ENCODE data around the gene CELF1.

- TF ChIP-seq CTCF (IDR thresholded peaks at IDR 0.05) (no peak), MAX (IDR thresholded peaks at IDR 0.05; ENCODE audit: low read depth) (no peak), CHD2 (IDR thresholded peaks at IDR 0.05; ENCODE audit: low read length, partially characterized antibody) (no peak), JUND (IDR thresholded peaks at IDR 0.05) (no peak)
Measured at GRCh38 chr11:47441421-47441820, 111.5 kb downstream of the CELF1 start.
